Fibroblast of villous mesenchyme (primary cell): ENCODE measurements around the gene ZNF555. TPM values are rescaled to one million over a fixed set of nuclear protein-coding genes. Genes with fewer than 3 reads are reported as not detected.
A peak's percentile ranks its signal among the peaks of the same experiment; 100 is the strongest.
"Not testable (repeated sequence)": the region's sequence is repeated elsewhere in the genome, so short reads cannot be mapped to it uniquely, and the experiment has no call there.

Experiments used
- DNase-seq: peaks from one replicate; pipeline ENCODE4 v3.0.0-alpha.2; 2010; ENCODE audit warnings: low read depth
- H3K4me3 ChIP-seq: 2 replicates; pipeline ENCODE4 v1.5.1; 2011; ENCODE audit warnings: low read depth, mild to moderate bottlenecking, low read length
- CTCF ChIP-seq: IDR thresholded peaks from 2 replicates; pipeline ENCODE4 v1.5.1; 2012; ENCODE audit warnings: low read depth, mild to moderate bottlenecking, low read length; ENCODE audit not compliant: insufficient read depth
- total RNA-seq: library from RNA; depleted of rRNA; stranded (reverse); fragments of >200 nt; gene quantifications from 2 replicates; pipeline ENCODE4 v1.2.3, GENCODE V29; 2012

The ZNF555 gene
- 4.8 and 6.0 TPM in 2 replicates for total RNA-seq

- peak within 1 kb of the TSS; percentile 80 for H3K4me3 ChIP-seq
- peak; percentile 100 for DNase-seq
- peak; percentile 28 for TF ChIP-seq CTCF
These were observed at the start of gene ZNF555 for GRCh38 chr19:2840794-2841791. TSS of gene ZNF555 (plus strand) at chr19:2841475. CDS start at chr19:2841573, 98 bp downstream.

- no peak for TF ChIP-seq CTCF
- DNase-seq: no peak
- H3K4me3 ChIP-seq: no peak overlapping the region
These were observed 49.4 kb upstream of the ZNF555 start for GRCh38 chr19:2791876-2792275.

- DNase-seq, H3K4me3 ChIP-seq: not testable (repeated sequence)
These were observed 48.6 kb upstream of the ZNF555 start for GRCh38 chr19:2792666-2793065.

- no peak for DNase-seq
- H3K4me3 ChIP-seq: no peak overlapping the region
These were observed 48.1 kb upstream of the ZNF555 start for GRCh38 chr19:2793126-2793525.

GRCh38 chr19:2793577-2793976 lies 47.7 kb upstream of the ZNF555 start:
- H3K4me3 ChIP-seq: no peak overlapping the region
- no peak for DNase-seq
- no peak for TF ChIP-seq CTCF

More at GRCh38 chr19:2793126-2793525, 48.1 kb upstream of the ZNF555 start:
- TF ChIP-seq CTCF: no peak

GRCh38 chr19:2795827-2796658 lies 45.2 kb upstream of the ZNF555 start:
- no peak overlapping the region for H3K4me3 ChIP-seq
- TF ChIP-seq CTCF: no peak
- no peak for DNase-seq

- H3K4me3 ChIP-seq: no peak overlapping the region
- no peak for DNase-seq
- TF ChIP-seq CTCF: no peak
These were observed 44.5 kb upstream of the ZNF555 start for GRCh38 chr19:2796659-2797266.
